ENCODE results near the gene PGAM5. TPM values are rescaled to one million over a fixed set of nuclear protein-coding genes. Genes with fewer than 3 reads are reported as not detected.

Gene PGAM5
- total and polyA plus RNA-seq, 10 of the 15 experiments (the other 5 are each of a cell fraction or from before 2014, with no cell fraction given): 8.2 to 90.9 (median 45.3) TPM

DNA sequence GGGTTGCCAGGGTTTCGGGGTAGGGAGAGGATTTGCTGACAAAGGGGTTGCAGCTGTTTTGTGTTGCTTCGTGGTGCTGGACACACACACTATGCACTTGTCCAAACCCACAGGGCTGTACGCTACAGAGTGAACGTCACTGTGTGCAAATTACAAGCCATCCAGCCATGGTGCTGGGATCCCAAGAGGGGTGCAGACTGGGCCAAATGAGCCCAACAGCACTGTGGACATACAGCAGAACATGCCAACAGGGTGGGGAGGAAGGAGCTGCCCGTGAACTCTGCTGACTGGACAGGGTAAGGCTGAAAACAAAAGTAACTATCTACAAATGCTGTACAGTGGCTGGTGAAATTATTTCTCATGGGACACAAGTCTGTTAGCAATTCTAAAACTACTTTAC lies 48.7 kb upstream of the PGAM5 start:
- H4K20me1 ChIP-seq (ENCODE audit: control insufficient read depth, insufficient read depth): no peaks in the 10 kb centered on the region
- no TSS peak for BruUV-seq (replicated peaks)
- ATAC-seq: no peak
- ChIA-PET POLR2A (no interaction called here), SMC1A (ENCODE audit: uncharacterized antibody, unreplicated experiment) (no interaction called here), RAD21 (ENCODE audit: unreplicated experiment) (no interaction called here), CTCF (no interaction called here)
- no peaks in the 10 kb centered on the region for H3K4me1 ChIP-seq (ENCODE audit: control insufficient read depth, insufficient read depth, low read length)
- H3K9me3 ChIP-seq (replicated peaks; ENCODE audit: control insufficient read depth, insufficient read depth, low read length): no peaks in the 10 kb centered on the region
- FAIRE-seq: no peak
- no peak overlapping the region for H2AFZ ChIP-seq (ENCODE audit: control insufficient read depth, low read depth, low read length)
- in situ Hi-C loops (cut with MboI) (no loop called here), intact Hi-C loops (cut with micrococcal nuclease; ENCODE audit: unreplicated experiment) (no loop called here)
- DNase-seq (ENCODE audit: low read depth, low spot score): no peak
- peaks cover 38 to 48% of the 10 kb centered on the region in 2 experiments; a peak in 3 of 4 replicates for H3K36me3 ChIP-seq (ENCODE audit: control insufficient read depth in 2 of 2, insufficient read depth in 2 of 2, low read length in 1 of 2)
- no peak overlapping the region for H3K9ac ChIP-seq (ENCODE audit: control insufficient read depth, insufficient read depth, low read length)
- no peak overlapping the region for H3K4me3 ChIP-seq
- no peaks in the 10 kb centered on the region for H3K27me3 ChIP-seq (replicated peaks in 1 of 2; ENCODE audit: control insufficient read depth in 2 of 2, insufficient read depth in 2 of 2, low read length in 1 of 2)
- no peak overlapping the region for H3K4me2 ChIP-seq (ENCODE audit: control insufficient read depth, insufficient read depth)
- no peaks in the 10 kb centered on the region for H3K79me2 ChIP-seq (ENCODE audit: control insufficient read depth, insufficient read depth, low read length)
- no peak overlapping the region for H3K27ac ChIP-seq (ENCODE audit: control insufficient read depth, insufficient read depth)
- 36% methylated on average over 5 of the region's 5 CpGs for whole genome bisulfite sequencing (ENCODE audit: insufficient coverage, insufficient replicate concordance, low lambda C conversion rate, missing lambda C conversion rate)
- TF ChIP-seq FOS (IDR thresholded peaks at IDR 0.05; ENCODE audit: borderline replicate concordance, extremely low read depth, insufficient read length) (no peak), BMI1 (IDR thresholded peaks at IDR 0.05; ENCODE audit: borderline replicate concordance) (no peak), FOXK2 (IDR thresholded peaks at IDR 0.05) (no peak), POU2F2 (IDR thresholded peaks at IDR 0.05; ENCODE audit: borderline replicate concordance, low read depth, low read length) (no peak), SPI1 (IDR thresholded peaks at IDR 0.05; ENCODE audit: borderline replicate concordance, insufficient read depth, low read depth, low read length) (no peak), RFX5 (IDR thresholded peaks at IDR 0.05; ENCODE audit: low read depth, low read length) (no peak), IKZF1 (conservative IDR thresholded peaks at IDR 0.05) (no peak), BHLHE40 (IDR thresholded peaks at IDR 0.05; ENCODE audit: borderline replicate concordance in 1 of 2, low read depth in 2 of 2, low read length in 1 of 2) (no peak), SP1 (IDR thresholded peaks at IDR 0.05; ENCODE audit: low read depth, low read length) (no peak), YY1 (IDR thresholded peaks at IDR 0.05; ENCODE audit: low read depth, low read length) (no peak)
- TF ChIP-seq, protein P1, sequence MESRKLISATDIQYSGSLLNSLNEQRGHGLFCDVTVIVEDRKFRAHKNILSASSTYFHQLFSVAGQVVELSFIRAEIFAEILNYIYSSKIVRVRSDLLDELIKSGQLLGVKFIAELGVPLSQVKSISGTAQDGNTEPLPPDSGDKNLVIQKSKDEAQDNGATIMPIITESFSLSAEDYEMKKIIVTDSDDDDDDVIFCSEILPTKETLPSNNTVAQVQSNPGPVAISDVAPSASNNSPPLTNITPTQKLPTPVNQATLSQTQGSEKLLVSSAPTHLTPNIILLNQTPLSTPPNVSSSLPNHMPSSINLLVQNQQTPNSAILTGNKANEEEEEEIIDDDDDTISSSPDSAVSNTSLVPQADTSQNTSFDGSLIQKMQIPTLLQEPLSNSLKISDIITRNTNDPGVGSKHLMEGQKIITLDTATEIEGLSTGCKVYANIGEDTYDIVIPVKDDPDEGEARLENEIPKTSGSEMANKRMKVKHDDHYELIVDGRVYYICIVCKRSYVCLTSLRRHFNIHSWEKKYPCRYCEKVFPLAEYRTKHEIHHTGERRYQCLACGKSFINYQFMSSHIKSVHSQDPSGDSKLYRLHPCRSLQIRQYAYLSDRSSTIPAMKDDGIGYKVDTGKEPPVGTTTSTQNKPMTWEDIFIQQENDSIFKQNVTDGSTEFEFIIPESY (IDR thresholded peaks at IDR 0.05): no peak
- TF ChIP-seq, protein P2, sequence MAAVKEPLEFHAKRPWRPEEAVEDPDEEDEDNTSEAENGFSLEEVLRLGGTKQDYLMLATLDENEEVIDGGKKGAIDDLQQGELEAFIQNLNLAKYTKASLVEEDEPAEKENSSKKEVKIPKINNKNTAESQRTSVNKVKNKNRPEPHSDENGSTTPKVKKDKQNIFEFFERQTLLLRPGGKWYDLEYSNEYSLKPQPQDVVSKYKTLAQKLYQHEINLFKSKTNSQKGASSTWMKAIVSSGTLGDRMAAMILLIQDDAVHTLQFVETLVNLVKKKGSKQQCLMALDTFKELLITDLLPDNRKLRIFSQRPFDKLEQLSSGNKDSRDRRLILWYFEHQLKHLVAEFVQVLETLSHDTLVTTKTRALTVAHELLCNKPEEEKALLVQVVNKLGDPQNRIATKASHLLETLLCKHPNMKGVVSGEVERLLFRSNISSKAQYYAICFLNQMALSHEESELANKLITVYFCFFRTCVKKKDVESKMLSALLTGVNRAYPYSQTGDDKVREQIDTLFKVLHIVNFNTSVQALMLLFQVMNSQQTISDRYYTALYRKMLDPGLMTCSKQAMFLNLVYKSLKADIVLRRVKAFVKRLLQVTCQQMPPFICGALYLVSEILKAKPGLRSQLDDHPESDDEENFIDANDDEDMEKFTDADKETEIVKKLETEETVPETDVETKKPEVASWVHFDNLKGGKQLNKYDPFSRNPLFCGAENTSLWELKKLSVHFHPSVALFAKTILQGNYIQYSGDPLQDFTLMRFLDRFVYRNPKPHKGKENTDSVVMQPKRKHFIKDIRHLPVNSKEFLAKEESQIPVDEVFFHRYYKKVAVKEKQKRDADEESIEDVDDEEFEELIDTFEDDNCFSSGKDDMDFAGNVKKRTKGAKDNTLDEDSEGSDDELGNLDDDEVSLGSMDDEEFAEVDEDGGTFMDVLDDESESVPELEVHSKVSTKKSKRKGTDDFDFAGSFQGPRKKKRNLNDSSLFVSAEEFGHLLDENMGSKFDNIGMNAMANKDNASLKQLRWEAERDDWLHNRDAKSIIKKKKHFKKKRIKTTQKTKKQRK (IDR thresholded peaks at IDR 0.05; ENCODE audit: low read depth, low read length): no peak
- TF ChIP-seq, protein P3, sequence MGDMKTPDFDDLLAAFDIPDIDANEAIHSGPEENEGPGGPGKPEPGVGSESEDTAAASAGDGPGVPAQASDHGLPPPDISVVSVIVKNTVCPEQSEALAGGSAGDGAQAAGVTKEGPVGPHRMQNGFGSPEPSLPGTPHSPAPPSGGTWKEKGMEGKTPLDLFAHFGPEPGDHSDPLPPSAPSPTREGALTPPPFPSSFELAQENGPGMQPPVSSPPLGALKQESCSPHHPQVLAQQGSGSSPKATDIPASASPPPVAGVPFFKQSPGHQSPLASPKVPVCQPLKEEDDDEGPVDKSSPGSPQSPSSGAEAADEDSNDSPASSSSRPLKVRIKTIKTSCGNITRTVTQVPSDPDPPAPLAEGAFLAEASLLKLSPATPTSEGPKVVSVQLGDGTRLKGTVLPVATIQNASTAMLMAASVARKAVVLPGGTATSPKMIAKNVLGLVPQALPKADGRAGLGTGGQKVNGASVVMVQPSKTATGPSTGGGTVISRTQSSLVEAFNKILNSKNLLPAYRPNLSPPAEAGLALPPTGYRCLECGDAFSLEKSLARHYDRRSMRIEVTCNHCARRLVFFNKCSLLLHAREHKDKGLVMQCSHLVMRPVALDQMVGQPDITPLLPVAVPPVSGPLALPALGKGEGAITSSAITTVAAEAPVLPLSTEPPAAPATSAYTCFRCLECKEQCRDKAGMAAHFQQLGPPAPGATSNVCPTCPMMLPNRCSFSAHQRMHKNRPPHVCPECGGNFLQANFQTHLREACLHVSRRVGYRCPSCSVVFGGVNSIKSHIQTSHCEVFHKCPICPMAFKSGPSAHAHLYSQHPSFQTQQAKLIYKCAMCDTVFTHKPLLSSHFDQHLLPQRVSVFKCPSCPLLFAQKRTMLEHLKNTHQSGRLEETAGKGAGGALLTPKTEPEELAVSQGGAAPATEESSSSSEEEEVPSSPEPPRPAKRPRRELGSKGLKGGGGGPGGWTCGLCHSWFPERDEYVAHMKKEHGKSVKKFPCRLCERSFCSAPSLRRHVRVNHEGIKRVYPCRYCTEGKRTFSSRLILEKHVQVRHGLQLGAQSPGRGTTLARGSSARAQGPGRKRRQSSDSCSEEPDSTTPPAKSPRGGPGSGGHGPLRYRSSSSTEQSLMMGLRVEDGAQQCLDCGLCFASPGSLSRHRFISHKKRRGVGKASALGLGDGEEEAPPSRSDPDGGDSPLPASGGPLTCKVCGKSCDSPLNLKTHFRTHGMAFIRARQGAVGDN (IDR thresholded peaks at IDR 0.05): no peak

Measured in GM12878 (cell line).